ENCODE data around the gene PDE4DIP.
"Not testable (repeated sequence)": the region's sequence is repeated elsewhere in the genome, so short reads cannot be mapped to it uniquely, and the experiment has no call there.

DNA sequence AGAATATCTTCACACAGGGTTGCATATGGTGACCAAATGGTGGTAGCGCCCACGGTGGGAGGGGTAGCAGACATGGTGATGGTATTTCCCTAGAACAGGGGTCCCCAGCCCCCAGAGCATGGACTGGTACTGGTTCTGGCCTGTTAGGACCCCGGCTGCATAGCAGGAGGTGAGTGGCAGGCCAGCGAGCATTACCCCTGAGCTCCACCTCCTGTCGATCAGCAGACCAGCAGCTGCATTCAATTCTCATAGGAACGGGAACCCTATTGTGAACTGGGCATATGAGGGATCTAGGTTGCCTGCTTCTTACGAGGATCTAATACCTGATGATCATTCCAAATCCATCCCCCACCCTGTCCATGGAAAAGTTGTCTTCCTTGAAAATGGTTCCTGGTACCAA lies 22.0 kb upstream of the PDE4DIP start:
- TF ChIP-seq CTCF, POLR2A (IDR thresholded peaks at IDR 0.05): not testable (repeated sequence)
